Endothelial cell (in vitro differentiated cells): ENCODE measurements around the gene RTN3. TPM values are rescaled to one million over a fixed set of nuclear protein-coding genes. Genes with fewer than 3 reads are reported as not detected.

Source experiments
- DNase-seq: peaks from one replicate; pipeline ENCODE4 v3.0.0; 2021; ENCODE audit warnings: low spot score
- H3K27ac Mint-ChIP-seq: one replicate; pipeline ENCODE4 v1.8.0; 2021; ENCODE audit warnings: mixed read lengths, inconsistent platforms; ENCODE audit not compliant: unreplicated experiment
- H3K27me3 Mint-ChIP-seq: one replicate; pipeline ENCODE4 v1.8.0; 2021; ENCODE audit warnings: mild to moderate bottlenecking, moderate library complexity, mixed read lengths, inconsistent platforms; ENCODE audit not compliant: unreplicated experiment
- H3K36me3 Mint-ChIP-seq: one replicate; pipeline ENCODE4 v1.8.0; 2021; ENCODE audit warnings: mild to moderate bottlenecking, low read depth, mixed read lengths, inconsistent platforms; ENCODE audit not compliant: unreplicated experiment
- H3K4me1 Mint-ChIP-seq: one replicate; pipeline ENCODE4 v1.8.0; 2021; ENCODE audit warnings: mild to moderate bottlenecking, mixed read lengths, inconsistent platforms; ENCODE audit not compliant: unreplicated experiment
- H3K4me3 Mint-ChIP-seq: one replicate; pipeline ENCODE4 v1.8.0; 2021; ENCODE audit warnings: mild to moderate bottlenecking, mixed read lengths, inconsistent platforms; ENCODE audit not compliant: unreplicated experiment
- H3K9me3 Mint-ChIP-seq: one replicate; pipeline ENCODE4 v1.8.0; 2021; ENCODE audit warnings: mixed read lengths, inconsistent platforms; ENCODE audit not compliant: unreplicated experiment
- CTCF ChIP-seq: fragments of 200-600 bp; sonication (generic); IDR thresholded peaks from one replicate; pipeline ENCODE4 v1.5.0; 2021; ENCODE audit warnings: antibody characterized with exemption; ENCODE audit not compliant: unreplicated experiment
- total RNA-seq: library from RNA; stranded (reverse); fragmentation: NEBNext Ultra II Directional; extraction: Animal tissue kit (Norgen Biotek cat#: 25700); gene quantifications from one replicate; pipeline ENCODE4 v1.2.1, GENCODE V29; 2021; ENCODE audit not compliant: unreplicated experiment

RTN3 gene
- total RNA-seq, 1 donor from 2014 or later: 103 TPM

- H3K36me3 Mint-ChIP-seq: no peaks in the 10 kb centered on the region
- TF ChIP-seq CTCF: no peak
- DNase-seq: no peak
- no peaks in the 10 kb centered on the region for H3K4me1 Mint-ChIP-seq
- no peaks in the 10 kb centered on the region for H3K27me3 Mint-ChIP-seq
- H3K9me3 Mint-ChIP-seq: no peaks in the 10 kb centered on the region
- H3K4me3 Mint-ChIP-seq: no peak overlapping the region
- H3K27ac Mint-ChIP-seq: no peak overlapping the region
These were observed 13.3 kb downstream of the RTN3 start for GRCh38 chr11:63694596-63694995.

- H3K4me1 Mint-ChIP-seq: no peaks in the 10 kb centered on the region
- no peak for DNase-seq
These were observed 17.9 kb downstream of the RTN3 start for GRCh38 chr11:63698976-63699733.

DNA sequence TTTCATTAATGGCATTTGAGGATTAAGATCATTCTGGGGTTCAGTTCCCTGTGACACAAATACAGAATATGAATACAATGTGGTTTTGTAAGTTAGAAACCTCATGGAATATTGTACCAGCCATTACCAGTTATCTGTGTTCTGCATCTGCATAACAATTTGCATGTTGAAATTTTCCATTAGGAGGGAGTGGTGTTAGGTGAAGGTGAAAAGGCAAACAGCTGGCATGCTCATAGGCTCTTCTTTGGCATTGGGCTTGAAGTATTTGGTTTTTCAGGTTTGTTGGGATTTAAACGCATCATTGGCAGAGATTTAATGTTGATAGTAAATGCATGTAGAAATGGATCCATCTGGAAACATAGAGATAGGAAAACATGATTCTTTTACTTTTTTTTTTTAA, 18.6 kb downstream of the RTN3 start:
- no peak overlapping the region for H3K4me3 Mint-ChIP-seq
- no peak for TF ChIP-seq CTCF
- H3K27ac Mint-ChIP-seq: no peak overlapping the region
- H3K36me3 Mint-ChIP-seq: no peaks in the 10 kb centered on the region
- no peaks in the 10 kb centered on the region for H3K9me3 Mint-ChIP-seq
- DNase-seq: no peak
- no peaks in the 10 kb centered on the region for H3K4me1 Mint-ChIP-seq
- H3K27me3 Mint-ChIP-seq: no peaks in the 10 kb centered on the region

More at GRCh38 chr11:63698976-63699733, 17.9 kb downstream of the RTN3 start:
- no peak for TF ChIP-seq CTCF
- no peak overlapping the region for H3K27ac Mint-ChIP-seq
- no peak overlapping the region for H3K4me3 Mint-ChIP-seq
- no peaks in the 10 kb centered on the region for H3K27me3 Mint-ChIP-seq
- no peaks in the 10 kb centered on the region for H3K36me3 Mint-ChIP-seq
- H3K9me3 Mint-ChIP-seq: no peaks in the 10 kb centered on the region

DNA sequence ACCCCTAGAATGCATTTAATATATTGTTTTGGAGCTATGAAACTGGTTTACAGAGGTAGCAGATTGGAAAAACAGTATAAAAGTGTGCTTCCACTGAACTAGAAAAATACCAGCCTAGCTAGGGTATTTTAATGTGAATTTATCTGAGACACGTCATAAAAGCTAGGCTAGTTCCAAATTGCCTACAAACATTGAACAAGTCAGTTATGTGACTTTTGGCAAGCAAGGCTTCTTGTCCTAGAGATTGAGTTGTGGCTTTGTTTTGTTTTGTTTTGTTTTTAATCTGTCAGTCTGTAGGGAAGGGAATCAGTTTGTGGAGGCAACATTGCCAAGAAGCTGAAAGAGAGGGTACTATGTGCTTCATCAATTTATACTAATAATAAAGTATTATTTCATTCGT, 24.2 kb downstream of the RTN3 start:
- H3K27ac Mint-ChIP-seq: no peak overlapping the region
- no peaks in the 10 kb centered on the region for H3K36me3 Mint-ChIP-seq
- no peaks in the 10 kb centered on the region for H3K9me3 Mint-ChIP-seq

More for the DNA sequence above, 24.2 kb downstream of the RTN3 start:
- Mint-ChIP-seq H3K27me3 (no peaks in the 10 kb centered on the region), H3K4me1 (peaks cover 3% of the 10 kb centered on the region), H3K4me3 (no peak overlapping the region)
- TF ChIP-seq CTCF: no peak
- DNase-seq: no peak
